HepG2 (cell line): ENCODE measurements around the gene SVOPL. TPM values are rescaled to one million over a fixed set of nuclear protein-coding genes. Genes with fewer than 3 reads are reported as not detected.

ENCODE experiments used
- ATAC-seq: fragments of 200-7000 bp; cut with Tn5 transposase; 3 replicates; pipeline ENCODE4 v1.9.1; 2020; ENCODE audit warnings: mild to moderate bottlenecking, moderate library complexity
- BruUV-seq: library from RNA; stranded (reverse); fragments of 400-500 nt; replicated peaks from 2 replicates; lab custom pipeline; 2021; lab: Mats Ljungman, UMichigan
- CTCF ChIA-PET: fragments of 300-600 bp; formaldehyde crosslinking; extraction: SDS; loops from one replicate; lab custom pipeline; 2021; ENCODE audit warnings: low total read pairs, inconsistent platforms, low intra/inter-chr PET ratio; lab: Yijun Ruan, JAX
- POLR2A ChIA-PET: fragments of 350-600 bp; sonication (Branson Sonifier 250); formaldehyde crosslinking; loops from one replicate; lab custom pipeline; 2020; ENCODE audit warnings: antibody characterized with exemption, inconsistent platforms; lab: Yijun Ruan, JAX
- DNase-seq: peaks from one replicate; pipeline ENCODE4 v3.0.0-alpha.2; 2015; ENCODE audit warnings: low spot score
- FAIRE-seq: peaks from 3 replicates; lab custom pipeline; 2011; peaks lifted over from hg19 to GRCh38; lab: Jason Lieb, UNC
- H2AFZ ChIP-seq: one replicate; pipeline ENCODE4 v1.6.1; 2011; ENCODE audit warnings: low read length, inconsistent platforms
- H3K27ac ChIP-seq: fragments of 300-600 bp; 3 replicates; pipeline ENCODE4 v1.8.0; 2011; ENCODE audit warnings: mixed run types, mild to moderate bottlenecking, mixed read lengths, low read length, inconsistent platforms; ENCODE audit not compliant: insufficient read depth; ENCODE audit errors: extremely low read length
- H3K27me3 ChIP-seq, 2 experiments: fragments of 200-600 bp in 1 of 2; 2 replicates in 1 of 2; 3 replicates in 1 of 2; pipeline versions ENCODE4 v1.6.0 to v1.8.0; 2011; ENCODE audit warnings: low read length in 2 of 2, mild to moderate bottlenecking in 2 of 2, moderate library complexity in 2 of 2, inconsistent platforms in 1 of 2; ENCODE audit not compliant: insufficient read depth in 2 of 2, control insufficient read depth in 1 of 2
- H3K36me3 ChIP-seq, 2 experiments: fragments of 200-600 bp in 1 of 2; replicated peaks in 1 of 2; 2 replicates in 1 of 2; 3 replicates in 1 of 2; pipeline versions ENCODE4 v1.5.1 to v1.8.0; 2011; ENCODE audit warnings: low read length in 2 of 2, inconsistent platforms in 1 of 2; ENCODE audit not compliant: insufficient read depth in 2 of 2, control insufficient read depth in 1 of 2
- H3K4me1 ChIP-seq: 2 replicates; pipeline ENCODE4 v1.5.1; 2012; ENCODE audit warnings: low read length, inconsistent platforms; ENCODE audit not compliant: insufficient read depth
- H3K4me2 ChIP-seq: 2 replicates; pipeline ENCODE4 v1.6.0; 2011; ENCODE audit warnings: low read depth, low read length, inconsistent platforms
- H3K4me3 ChIP-seq, 3 experiments: fragments of 200-600 bp in 1 of 3; sonication (generic), shearing (Covaris generic) in 1 of 3; replicated peaks in 1 of 3; 2 replicates each; pipeline ENCODE4 v1.5.1; 2011 to 2016; ENCODE audit warnings: low read length in 3 of 3, inconsistent platforms in 2 of 3, low read depth in 2 of 3, mild to moderate bottlenecking in 2 of 3, control low read depth in 1 of 3, mixed read lengths in 1 of 3; ENCODE audit not compliant: insufficient read depth in 1 of 3
- H3K79me2 ChIP-seq: one replicate; pipeline ENCODE4 v1.6.1; 2011; ENCODE audit warnings: low read length, inconsistent platforms; ENCODE audit not compliant: insufficient read depth
- H3K9ac ChIP-seq: 2 replicates; pipeline ENCODE4 v1.6.0; 2011; ENCODE audit warnings: mild to moderate bottlenecking, low read depth, low read length, inconsistent platforms; ENCODE audit not compliant: insufficient read depth
- H3K9me3 ChIP-seq: 2 replicates; pipeline ENCODE4 v1.5.1; 2012; ENCODE audit warnings: mild to moderate bottlenecking, low read length
- H4K20me1 ChIP-seq: 2 replicates; pipeline ENCODE4 v1.6.0; 2011; ENCODE audit warnings: inconsistent platforms, mild to moderate bottlenecking, low read length, moderate library complexity; ENCODE audit not compliant: insufficient read depth
- ARNT ChIP-seq: fragments of 450-650 bp; IDR thresholded peaks from 2 replicates; pipeline ENCODE4 v1.6.1; 2017
- HDAC1 ChIP-seq: sonication (generic); formaldehyde crosslinking; IDR thresholded peaks from 2 replicates; pipeline ENCODE4 v1.5.1; 2020; ENCODE audit warnings: mild to moderate bottlenecking, missing genetic modification reagents
- IKZF4 ChIP-seq: sonication (generic); formaldehyde crosslinking; IDR thresholded peaks from 2 replicates; pipeline ENCODE4 v1.5.1; 2020; ENCODE audit warnings: borderline replicate concordance, mild to moderate bottlenecking, low read depth, missing genetic modification reagents; ENCODE audit errors: not compliant biosample characterization
- JUN ChIP-seq: sonication (generic); formaldehyde crosslinking; IDR thresholded peaks from 2 replicates; pipeline ENCODE4 v1.4.0; 2020; ENCODE audit warnings: mild to moderate bottlenecking, missing genetic modification reagents
- MTERF4 ChIP-seq: sonication (generic); formaldehyde crosslinking; IDR thresholded peaks from 2 replicates; pipeline ENCODE4 v1.8.0; 2023; ENCODE audit warnings: mild to moderate bottlenecking, missing genetic modification reagents
- PHF5A ChIP-seq: IDR thresholded peaks from one replicate; pipeline ENCODE4 v1.6.1; 2018; ENCODE audit warnings: low read depth, missing genetic modification reagents; ENCODE audit not compliant: unreplicated experiment
- RORA ChIP-seq: sonication (generic); formaldehyde crosslinking; IDR thresholded peaks from 2 replicates; pipeline ENCODE4 v1.5.0; 2020; ENCODE audit warnings: mild to moderate bottlenecking, missing genetic modification reagents, moderate library complexity
- STAT6 ChIP-seq: sonication (generic); formaldehyde crosslinking; IDR thresholded peaks from 2 replicates; pipeline ENCODE4 v1.4.0; 2020; ENCODE audit warnings: missing genetic modification reagents, mild to moderate bottlenecking, borderline replicate concordance
- YY1 ChIP-seq: IDR thresholded peaks from 2 replicates; pipeline ENCODE4 v1.6.1; 2011; ENCODE audit warnings: low read length, low read depth, moderate library complexity, mild to moderate bottlenecking; ENCODE audit not compliant: insufficient read depth, insufficient replicate concordance
- ZBED4 ChIP-seq: sonication (generic); formaldehyde crosslinking; IDR thresholded peaks from 2 replicates; pipeline ENCODE4 v1.4.0; 2020; ENCODE audit warnings: missing genetic modification reagents, borderline replicate concordance
- ZNF12 ChIP-seq: sonication (generic); formaldehyde crosslinking; IDR thresholded peaks from 2 replicates; pipeline ENCODE4 v1.5.0; 2020; ENCODE audit warnings: missing genetic modification reagents
- WGBS: methylation state at CpG from one replicate; pipeline ENCODE4 v1.1.6; 2017; ENCODE audit warnings: low lambda C conversion rate; 5-methylcytosine and 5-hydroxymethylcytosine counted together
- in situ Hi-C: cut with HindIII; loops from 2 replicates; pipeline ENCODE4 v1.10.0; 2017; ENCODE audit warnings: low pct_unique_long_range_greater_than_20kb; ENCODE audit not compliant: extremely low pct_ligation_motif_present
- intact Hi-C: fragments of 100-400 bp; cut with micrococcal nuclease; formaldehyde crosslinking; loops from one replicate; pipeline ENCODE4 v1.10.0; 2022; ENCODE audit not compliant: unreplicated experiment
- polyA plus RNA-seq, 8 experiments: library from polyadenylated mRNA; depleted of rRNA in 3 of 8; stranded (reverse) in 7 of 8; unstranded in 1 of 8; fragments of >200 nt; fragmentation: Illumina TruSeq in 4 of 8; extraction: Trizol in 4 of 8; gene quantifications; 2 replicates each; pipeline versions ENCODE4 v1.2.1 to v1.2.3, GENCODE V29; 2011 to 2016; ENCODE audit warnings: low read depth in 4 of 8, missing spikeins in 1 of 8, mixed read lengths in 1 of 8; ENCODE audit not compliant: insufficient read depth in 1 of 8
- total RNA-seq, 5 experiments: library from RNA; depleted of rRNA; stranded (reverse); fragments of >200 nt; fragmentation: Illumina TruSeq; extraction: Trizol; gene quantifications; 2 replicates each; pipeline ENCODE4 v1.2.3, GENCODE V29; 2016; ENCODE audit warnings: low read depth in 1 of 5

The SVOPL gene
- total and polyA plus RNA-seq, 2 of the 13 experiments (the other 11 are each of a cell fraction or from before 2014, with no cell fraction given) = not detected

- H2AFZ ChIP-seq = no peak overlapping the region
- CTCF ChIA-PET = no interaction called here
- H3K27ac ChIP-seq = no peak overlapping the region
- no peaks in the 10 kb centered on the region for H4K20me1 ChIP-seq
- no peak overlapping the region for H3K9ac ChIP-seq
- in situ Hi-C loops (no loop called here), intact Hi-C loops (no loop called here)
- ATAC-seq (no peak), DNase-seq (no peak), FAIRE-seq (no peak)
- H3K36me3 ChIP-seq = no peaks in the 10 kb centered on the region
- no peak overlapping the region for H3K4me3 ChIP-seq
- WGBS = 50% methylated on average over 2 of the region's 2 CpGs
- no peaks in the 10 kb centered on the region for H3K79me2 ChIP-seq
- POLR2A ChIA-PET = no interaction called here
- no peak for TF ChIP-seq PHF5A (CRISPR knock-in tag)
- no peak for TF ChIP-seq IKZF4
- TF ChIP-seq STAT6 (CRISPR knock-in tag) = no peak
- peaks cover 11% of the 10 kb centered on the region for H3K4me1 ChIP-seq
- no TSS peak for BruUV-seq
- H3K4me2 ChIP-seq = no peak overlapping the region
- H3K27me3 ChIP-seq = peaks cover 0 to 9% of the 10 kb centered on the region in 2 experiments; a peak in 2 of 5 replicates
- peaks cover 5% of the 10 kb centered on the region for H3K9me3 ChIP-seq
Observed at GRCh38 chr7:138656952-138657351, 44.2 kb downstream of the SVOPL start.

- no TSS peak for BruUV-seq
- Histone ChIP-seq H3K4me3 (no peak overlapping the region), H2AFZ (no peak overlapping the region), H3K4me1 (no peaks in the 10 kb centered on the region), H3K9me3 (peaks cover 5% of the 10 kb centered on the region), H3K9ac (no peak overlapping the region), H4K20me1 (no peaks in the 10 kb centered on the region), H3K27ac (no peak overlapping the region), H3K79me2 (no peaks in the 10 kb centered on the region), H3K36me3 (no peaks in the 10 kb centered on the region), H3K27me3 (no peaks in the 10 kb centered on the region), H3K4me2 (no peak overlapping the region)
- FAIRE-seq = no peak
- in situ Hi-C loops = no loop called here
- intact Hi-C loops = no loop called here
- no peak for ATAC-seq
- no peak for DNase-seq
- POLR2A ChIA-PET = interaction anchor here (1.5 kb wide), 1 partner anchor 11 kb away, joined by 4 read pairs; no protein-coding TSS in a partner anchor
- 35% methylated on average over 5 of the region's 5 CpGs for WGBS
- CTCF ChIA-PET = no interaction called here
- no peak for TF ChIP-seq ZNF12 (CRISPR knock-in tag)
- no peak for TF ChIP-seq IKZF4
- no peak for TF ChIP-seq RORA (CRISPR knock-in tag)
- no peak for TF ChIP-seq JUN (CRISPR knock-in tag)
- no peak for TF ChIP-seq HDAC1 (CRISPR knock-in tag)
- TF ChIP-seq MTERF4 (CRISPR knock-in tag) = no peak
- TF ChIP-seq ARNT = no peak
- TF ChIP-seq ZBED4 (CRISPR knock-in tag) = no peak
- no peak for TF ChIP-seq YY1
Observed at GRCh38 chr7:138654616-138655015, 46.5 kb downstream of the SVOPL start.
